Measurements from ENCODE around the gene ETF1.
A peak's percentile ranks its signal among the peaks of the same experiment; 100 is the strongest.
"Not testable (repeated sequence)": the region's sequence is repeated elsewhere in the genome, so short reads cannot be mapped to it uniquely, and the experiment has no call there.

The ETF1 gene

GRCh38 chr5:138482638-138483037 lies 60.4 kb downstream of the ETF1 start:
- no peak for DNase-seq

GRCh38 chr5:138476918-138477317 lies 66.1 kb downstream of the ETF1 start:
- no peak for DNase-seq

- not testable (repeated sequence) for DNase-seq
These were observed 69.9 kb downstream of the ETF1 start for GRCh38 chr5:138473151-138473550.

- no peak for DNase-seq
These were observed 70.7 kb downstream of the ETF1 start for GRCh38 chr5:138472353-138472752.

GRCh38 chr5:138471052-138471361 lies 72.0 kb downstream of the ETF1 start:
- DNase-seq = no peak

GRCh38 chr5:138470322-138471051 lies 72.5 kb downstream of the ETF1 start:
- no peak for DNase-seq

GRCh38 chr5:138469540-138470321 lies 73.3 kb downstream of the ETF1 start:
- DNase-seq = no peak

GRCh38 chr5:138468966-138469539 lies 74.0 kb downstream of the ETF1 start:
- no peak for DNase-seq

- DNase-seq = no peak
These were observed 74.7 kb downstream of the ETF1 start for GRCh38 chr5:138468133-138468965.

GRCh38 chr5:138467711-138468132 lies 75.3 kb downstream of the ETF1 start:
- DNase-seq = no peak

- no peak for DNase-seq
These were observed 75.9 kb downstream of the ETF1 start for GRCh38 chr5:138466900-138467710.

GRCh38 chr5:138466125-138466899 lies 76.7 kb downstream of the ETF1 start:
- DNase-seq = peak; percentile 32

GRCh38 chr5:138465261-138466124 lies 77.5 kb downstream of the ETF1 start, which contains the start of gene EGR1:
Gene EGR1, plus strand, starts transcription at chr5:138465479. Its CDS starts 283 bp downstream, at chr5:138465762.
- DNase-seq = peak; percentile 94

- peak; percentile 97 for DNase-seq
These were observed 78.4 kb downstream of the ETF1 start for GRCh38 chr5:138464388-138465260.

- peak; percentile 92 for DNase-seq
These were observed 79.0 kb downstream of the ETF1 start for GRCh38 chr5:138464008-138464387.

GRCh38 chr5:138463419-138464007 lies 79.5 kb downstream of the ETF1 start:
- no peak for DNase-seq

- DNase-seq = no peak
These were observed 81.5 kb downstream of the ETF1 start for GRCh38 chr5:138461343-138462125.

All from stimulated activated CD4-positive, alpha-beta T cell treated with anti-CD3 and anti-CD28 coated beads, Interleukin-4, amount 100 ng/mL, for 24 hours (primary cell).